NCI-H1436 (cell line): ENCODE measurements around the gene PLPPR4.
"Not testable (repeated sequence)": the region's sequence is repeated elsewhere in the genome, so short reads cannot be mapped to it uniquely, and the experiment has no call there.

Experiments
- DNase-seq: peaks from one replicate; lab custom pipeline; 2025; lab: John Stamatoyannopoulos, UW

Gene PLPPR4

GRCh38 chr1:99264201-99265021 lies at the start of gene PLPPR4:
Gene PLPPR4 (plus strand): TSS chr1:99264492. CDS start chr1:99264594, 102 bp downstream.
- DNase-seq = no peak

GRCh38 chr1:99216956-99217355 lies 47.3 kb upstream of the PLPPR4 start:
- DNase-seq = no peak

- no peak for DNase-seq
Observed at GRCh38 chr1:99217599-99217998, 46.7 kb upstream of the PLPPR4 start.

- no peak for DNase-seq
Observed at GRCh38 chr1:99218572-99218971, 45.7 kb upstream of the PLPPR4 start.

- no peak for DNase-seq
Observed at GRCh38 chr1:99218999-99219398, 45.3 kb upstream of the PLPPR4 start.

GRCh38 chr1:99227056-99227897 lies 37.0 kb upstream of the PLPPR4 start:
- no peak for DNase-seq

GRCh38 chr1:99228153-99228552 lies 36.1 kb upstream of the PLPPR4 start:
- DNase-seq = no peak

- DNase-seq = no peak
Observed at GRCh38 chr1:99229122-99229521, 35.2 kb upstream of the PLPPR4 start.

- DNase-seq = no peak
Observed at GRCh38 chr1:99230695-99231094, 33.6 kb upstream of the PLPPR4 start.

GRCh38 chr1:99232172-99232571 lies 32.1 kb upstream of the PLPPR4 start:
- DNase-seq = no peak

- DNase-seq = no peak
Observed at GRCh38 chr1:99233446-99233845, 30.8 kb upstream of the PLPPR4 start.

GRCh38 chr1:99236756-99237155 lies 27.5 kb upstream of the PLPPR4 start:
- no peak for DNase-seq

- DNase-seq = no peak
Observed at GRCh38 chr1:99239690-99240089, 24.6 kb upstream of the PLPPR4 start.

GRCh38 chr1:99240621-99241020 lies 23.7 kb upstream of the PLPPR4 start:
- DNase-seq = no peak

- DNase-seq = no peak
Observed at GRCh38 chr1:99246152-99246551, 18.1 kb upstream of the PLPPR4 start.

- DNase-seq = no peak
Observed at GRCh38 chr1:99247199-99247598, 17.1 kb upstream of the PLPPR4 start.

GRCh38 chr1:99250728-99251127 lies 13.6 kb upstream of the PLPPR4 start:
- DNase-seq = no peak

- DNase-seq = no peak
Observed at GRCh38 chr1:99251308-99251707, 13.0 kb upstream of the PLPPR4 start.

- no peak for DNase-seq
Observed at GRCh38 chr1:99252630-99253029, 11.7 kb upstream of the PLPPR4 start.

- not testable (repeated sequence) for DNase-seq
Observed at GRCh38 chr1:99260402-99260801, 3.9 kb upstream of the PLPPR4 start.

- DNase-seq = no peak
Observed at GRCh38 chr1:99265124-99265523, 832 bp downstream of the PLPPR4 start.

GRCh38 chr1:99266726-99267125 lies 2.4 kb downstream of the PLPPR4 start:
- DNase-seq = no peak

GRCh38 chr1:99268021-99268420 lies 3.7 kb downstream of the PLPPR4 start:
- no peak for DNase-seq
